Activated effector memory CD4-positive, alpha-beta T cell treated with anti-CD3 and anti-CD28 coated beads, Interleukin-2, amount 50 U/mL, for 16 hours (primary cell): ENCODE results near the gene ATP6V0A1.
"Not testable (repeated sequence)": the region's sequence is repeated elsewhere in the genome, so short reads cannot be mapped to it uniquely, and the experiment has no call there.

Experiments used
- DNase-seq: peaks from one replicate; pipeline ENCODE4 v3.0.0-alpha.2; 2020

The ATP6V0A1 gene

GRCh38 chr17:42458497-42459255 is at the start of gene ATP6V0A1:
TSS of gene ATP6V0A1 (plus strand) at chr17:42458878. CDS start at chr17:42460895, 2,017 bp downstream.
- DNase-seq, result peak; percentile 95

- no peak for DNase-seq
These were observed 49.0 kb upstream of the ATP6V0A1 start for GRCh38 chr17:42409523-42410318.

- DNase-seq, result no peak
These were observed 48.4 kb upstream of the ATP6V0A1 start for GRCh38 chr17:42410319-42410685.

- no peak for DNase-seq
These were observed 47.3 kb upstream of the ATP6V0A1 start for GRCh38 chr17:42411361-42411760.

GRCh38 chr17:42411905-42412679 is 46.6 kb upstream of the ATP6V0A1 start:
- DNase-seq, result no peak

GRCh38 chr17:42413464-42414040 is 45.1 kb upstream of the ATP6V0A1 start:
- DNase-seq, result no peak

GRCh38 chr17:42414704-42415409 is 43.8 kb upstream of the ATP6V0A1 start:
- peak; percentile 82 for DNase-seq

GRCh38 chr17:42417981-42418380 is 40.7 kb upstream of the ATP6V0A1 start:
- not testable (repeated sequence) for DNase-seq

GRCh38 chr17:42421136-42421506 is 37.6 kb upstream of the ATP6V0A1 start:
- DNase-seq, result no peak

- no peak for DNase-seq
These were observed 37.0 kb upstream of the ATP6V0A1 start for GRCh38 chr17:42421507-42422338.

- peak; percentile 69 for DNase-seq
These were observed 36.2 kb upstream of the ATP6V0A1 start for GRCh38 chr17:42422412-42422957.

GRCh38 chr17:42422958-42423712 is 35.5 kb upstream of the ATP6V0A1 start, which contains the start of gene CAVIN1:
TSS of gene CAVIN1 (minus strand) at chr17:42423256. CDS start at chr17:42423097, 159 bp downstream.
- peak; percentile 70 for DNase-seq

GRCh38 chr17:42423766-42424165 is 34.9 kb upstream of the ATP6V0A1 start:
- DNase-seq, result no peak

GRCh38 chr17:42424991-42425610 is 33.6 kb upstream of the ATP6V0A1 start:
- no peak for DNase-seq

- no peak for DNase-seq
These were observed 30.3 kb upstream of the ATP6V0A1 start for GRCh38 chr17:42428141-42428944.

GRCh38 chr17:42429726-42430447 is 28.8 kb upstream of the ATP6V0A1 start:
- no peak for DNase-seq

GRCh38 chr17:42431758-42432161 is 26.9 kb upstream of the ATP6V0A1 start:
- no peak for DNase-seq

GRCh38 chr17:42436391-42436790 is 22.3 kb upstream of the ATP6V0A1 start:
- DNase-seq, result no peak
